Endothelial cell of umbilical vein (primary cell): Measurements from ENCODE around the gene P2RY8.

Experiments used
- EZH2 ChIP-seq: IDR thresholded peaks from 2 replicates; pipeline ENCODE4 v1.6.1; 2012; ENCODE audit warnings: borderline replicate concordance, low read depth, mild to moderate bottlenecking, moderate library complexity, low read length, inconsistent platforms; ENCODE audit not compliant: severe bottlenecking
- GATA2 ChIP-seq: IDR thresholded peaks from 2 replicates; pipeline ENCODE4 v1.7.0; 2011; ENCODE audit warnings: low read depth, mild to moderate bottlenecking, moderate library complexity, mixed read lengths, low read length; ENCODE audit not compliant: insufficient read length, insufficient read depth
- JUN ChIP-seq: IDR thresholded peaks from 2 replicates; pipeline ENCODE4 v1.6.1; 2011; ENCODE audit warnings: borderline replicate concordance, low read depth; ENCODE audit not compliant: insufficient read length, insufficient read depth
- MYC ChIP-seq: IDR thresholded peaks from one replicate; pipeline ENCODE4 v1.6.1; 2011; ENCODE audit warnings: mild to moderate bottlenecking, low read depth, low read length
- POLR2A ChIP-seq: IDR thresholded peaks from 2 replicates; pipeline ENCODE4 v1.6.1; 2012; ENCODE audit warnings: low read depth, mild to moderate bottlenecking, control low read depth, low read length
- POLR2AphosphoS5 ChIP-seq: IDR thresholded peaks from 2 replicates; pipeline ENCODE4 v1.6.1; 2012; ENCODE audit warnings: low read depth, mild to moderate bottlenecking, control low read depth, low read length, moderate library complexity; ENCODE audit not compliant: insufficient read depth
- TF ChIP-seq, protein P1 (sequence below), 2 donors: IDR thresholded peaks; 1 replicate in 1 of 2; 2 replicates in 1 of 2; pipeline ENCODE4 v1.5.1; 2011; ENCODE audit warnings: low read length in 2 of 2, mild to moderate bottlenecking in 2 of 2, moderate library complexity in 2 of 2, control low read depth in 1 of 2, inconsistent platforms in 1 of 2, low read depth in 1 of 2; ENCODE audit not compliant: insufficient read depth in 1 of 2; ENCODE audit errors: extremely low read depth in 1 of 2
- TF ChIP-seq, protein P2 (sequence below): IDR thresholded peaks from 2 replicates; pipeline ENCODE4 v1.6.1; 2011; ENCODE audit not compliant: insufficient read depth, insufficient read length

DNA sequence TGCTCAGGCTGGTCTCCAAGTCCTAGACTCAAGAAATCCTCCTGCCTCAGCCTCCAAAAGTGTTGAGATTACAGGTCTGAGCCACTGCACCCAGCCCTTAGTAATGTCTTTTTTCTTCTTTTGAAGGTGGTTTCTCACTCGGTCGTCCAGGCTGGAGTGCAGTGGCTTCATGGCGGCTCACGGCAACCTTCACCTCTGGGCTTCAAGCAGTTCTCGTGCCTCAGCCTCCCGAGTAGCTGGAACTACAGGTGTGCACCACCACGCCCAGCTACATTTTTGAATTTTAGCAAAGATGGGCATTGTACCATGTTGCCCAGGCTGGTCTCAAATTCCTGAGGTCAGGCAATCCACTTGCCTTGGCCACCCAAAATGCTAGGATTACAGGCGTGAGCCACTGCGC lies 52.0 kb downstream of the P2RY8 start:
- TF ChIP-seq, protein P1, sequence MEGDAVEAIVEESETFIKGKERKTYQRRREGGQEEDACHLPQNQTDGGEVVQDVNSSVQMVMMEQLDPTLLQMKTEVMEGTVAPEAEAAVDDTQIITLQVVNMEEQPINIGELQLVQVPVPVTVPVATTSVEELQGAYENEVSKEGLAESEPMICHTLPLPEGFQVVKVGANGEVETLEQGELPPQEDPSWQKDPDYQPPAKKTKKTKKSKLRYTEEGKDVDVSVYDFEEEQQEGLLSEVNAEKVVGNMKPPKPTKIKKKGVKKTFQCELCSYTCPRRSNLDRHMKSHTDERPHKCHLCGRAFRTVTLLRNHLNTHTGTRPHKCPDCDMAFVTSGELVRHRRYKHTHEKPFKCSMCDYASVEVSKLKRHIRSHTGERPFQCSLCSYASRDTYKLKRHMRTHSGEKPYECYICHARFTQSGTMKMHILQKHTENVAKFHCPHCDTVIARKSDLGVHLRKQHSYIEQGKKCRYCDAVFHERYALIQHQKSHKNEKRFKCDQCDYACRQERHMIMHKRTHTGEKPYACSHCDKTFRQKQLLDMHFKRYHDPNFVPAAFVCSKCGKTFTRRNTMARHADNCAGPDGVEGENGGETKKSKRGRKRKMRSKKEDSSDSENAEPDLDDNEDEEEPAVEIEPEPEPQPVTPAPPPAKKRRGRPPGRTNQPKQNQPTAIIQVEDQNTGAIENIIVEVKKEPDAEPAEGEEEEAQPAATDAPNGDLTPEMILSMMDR (IDR thresholded peaks at IDR 0.05; ENCODE audit: extremely low read depth in 1 of 2, insufficient read depth in 1 of 2, low read depth in 1 of 2, low read length in 2 of 2), result no peak
- TF ChIP-seq POLR2AphosphoS5, result no peak
- no peak for TF ChIP-seq POLR2A
- TF ChIP-seq EZH2, result no peak
- no peak for TF ChIP-seq MYC
- TF ChIP-seq GATA2, result no peak
- TF ChIP-seq JUN, result no peak
- TF ChIP-seq, protein P2, sequence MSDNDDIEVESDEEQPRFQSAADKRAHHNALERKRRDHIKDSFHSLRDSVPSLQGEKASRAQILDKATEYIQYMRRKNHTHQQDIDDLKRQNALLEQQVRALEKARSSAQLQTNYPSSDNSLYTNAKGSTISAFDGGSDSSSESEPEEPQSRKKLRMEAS, result no peak
